ENCODE results near the gene SMOC1.
"Not testable (repeated sequence)": the region's sequence is repeated elsewhere in the genome, so short reads cannot be mapped to it uniquely, and the experiment has no call there.

Gene SMOC1

GRCh38 chr14:69901113-69901951 is 22.1 kb downstream of the SMOC1 start:
- no peak for DNase-seq

GRCh38 chr14:69903046-69903445 is 23.8 kb downstream of the SMOC1 start:
- not testable (repeated sequence) for DNase-seq

DNA sequence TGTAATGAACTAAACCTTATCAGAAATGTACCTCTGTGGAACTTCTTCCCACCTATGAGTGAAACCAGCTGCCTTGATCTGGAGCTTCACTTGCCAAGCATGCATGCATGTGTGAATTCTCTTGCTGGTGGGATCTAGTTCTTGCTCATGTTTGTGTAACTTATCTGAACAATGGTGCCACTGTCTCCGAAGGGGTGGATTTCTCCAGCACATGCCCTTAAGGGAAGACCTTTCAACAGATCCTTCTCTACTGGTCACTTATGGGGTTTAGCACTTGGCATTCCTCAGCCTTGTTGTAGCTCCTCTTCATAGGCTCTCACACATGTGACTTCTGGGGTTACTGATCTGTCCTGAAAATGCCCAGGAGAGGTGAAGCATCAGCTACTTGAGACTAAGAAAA is 25.0 kb downstream of the SMOC1 start:
- no peak for DNase-seq

DNA sequence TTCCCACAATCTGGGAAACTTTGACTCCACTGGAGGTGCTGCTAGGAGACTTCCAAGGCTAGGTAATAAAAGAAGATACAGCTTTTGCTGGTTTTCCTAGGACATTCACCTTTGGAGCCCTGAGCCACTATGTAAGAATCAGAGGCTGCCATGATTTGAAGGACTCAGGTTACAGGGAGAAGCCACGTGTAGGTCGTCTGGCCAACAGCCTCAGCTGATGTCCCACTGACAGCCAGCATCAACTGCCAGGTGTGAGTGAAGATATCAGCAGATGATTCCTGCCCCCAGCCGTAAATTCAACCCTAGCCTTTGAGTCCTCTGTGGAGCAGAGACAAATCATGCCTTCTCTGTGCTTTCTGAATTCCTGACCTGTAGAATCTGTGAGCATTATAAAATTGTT is 27.0 kb downstream of the SMOC1 start:
- DNase-seq: no peak

GRCh38 chr14:69909826-69910550 is 30.8 kb downstream of the SMOC1 start:
- DNase-seq: no peak

DNA sequence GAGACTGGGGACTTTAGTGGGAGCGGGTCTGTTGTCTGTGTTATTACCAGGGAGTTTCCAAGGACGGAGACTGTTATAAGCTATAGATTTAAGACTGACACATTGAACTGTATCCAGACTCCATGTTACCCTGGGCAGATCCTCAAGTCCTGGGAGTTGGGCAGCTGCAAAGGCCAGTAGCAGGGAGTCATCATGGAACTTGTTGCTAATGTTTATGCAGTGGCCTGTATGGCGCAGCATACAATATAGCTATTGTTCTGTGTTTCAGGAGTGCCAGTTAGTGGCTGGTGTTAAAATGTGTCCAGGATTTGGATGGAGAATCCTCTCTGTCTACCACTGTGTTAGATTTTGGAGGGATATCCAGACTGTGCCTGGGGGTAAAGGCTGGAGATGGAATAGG is 31.7 kb downstream of the SMOC1 start:
- no peak for DNase-seq

DNA sequence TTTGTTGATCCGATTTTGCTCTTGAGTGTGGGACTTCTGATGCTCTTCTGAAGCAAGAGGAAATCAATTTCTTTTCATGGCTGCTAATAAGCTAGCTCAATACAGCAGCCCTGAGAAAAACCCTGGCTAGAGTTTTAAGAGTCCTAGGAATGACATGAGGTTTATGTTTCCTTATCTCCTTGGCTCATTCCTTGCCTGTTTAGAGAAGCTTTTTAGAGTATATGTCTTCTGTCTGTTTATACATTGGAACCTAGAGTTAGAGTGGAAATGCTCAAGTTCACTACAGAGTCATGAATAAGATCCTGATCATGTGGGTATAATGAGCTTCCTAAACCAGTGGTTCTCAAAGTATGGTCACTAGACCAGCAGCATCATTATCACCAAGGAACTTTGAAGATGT is 34.5 kb downstream of the SMOC1 start:
- no peak for DNase-seq

GRCh38 chr14:69916396-69916795 is 37.2 kb downstream of the SMOC1 start:
- no peak for DNase-seq

- DNase-seq: no peak
These were observed 38.1 kb downstream of the SMOC1 start for GRCh38 chr14:69917287-69917686.

- DNase-seq: no peak
These were observed 40.6 kb downstream of the SMOC1 start for GRCh38 chr14:69919815-69920214.

DNA sequence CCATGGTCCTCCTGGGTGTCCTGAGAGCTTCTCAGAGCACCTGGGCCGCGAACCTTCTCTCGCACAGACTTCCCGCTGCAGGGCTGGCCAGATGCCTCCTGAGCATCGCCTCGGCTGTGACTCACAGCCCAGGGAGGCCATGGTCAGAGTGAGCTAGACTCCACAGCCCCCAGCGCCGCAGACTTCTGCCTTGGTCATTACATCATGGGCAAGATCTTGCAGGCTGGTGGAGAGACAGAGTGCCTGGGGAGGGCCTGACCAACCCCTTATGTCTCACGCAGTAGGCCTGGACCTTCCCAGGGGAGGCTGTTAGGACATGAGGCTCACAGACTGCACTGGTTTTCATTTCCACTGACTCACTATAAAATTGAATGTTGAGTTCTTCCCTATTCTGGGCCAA is 41.8 kb downstream of the SMOC1 start:
- DNase-seq: no peak

- DNase-seq: no peak
These were observed 43.0 kb downstream of the SMOC1 start for GRCh38 chr14:69922198-69922597.

DNA sequence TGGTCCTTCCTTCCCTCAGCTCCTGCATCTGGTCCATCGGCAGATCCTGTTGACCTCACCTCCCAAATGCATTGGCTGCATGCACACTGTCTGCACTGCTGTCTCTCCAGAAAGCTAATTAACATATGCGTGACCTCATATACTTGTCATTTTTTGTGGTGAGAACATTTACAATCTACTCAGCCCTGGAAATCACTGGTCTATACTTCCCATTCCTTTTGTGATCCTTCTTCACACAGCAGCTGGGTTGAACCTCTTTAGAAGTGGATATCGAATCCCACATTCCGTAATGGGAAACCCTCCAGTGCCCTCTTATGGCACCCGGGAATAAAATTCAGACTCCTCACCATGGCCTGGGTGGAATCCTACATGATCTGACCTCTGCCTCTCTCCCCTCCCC is 45.0 kb downstream of the SMOC1 start:
- DNase-seq: no peak

DNA sequence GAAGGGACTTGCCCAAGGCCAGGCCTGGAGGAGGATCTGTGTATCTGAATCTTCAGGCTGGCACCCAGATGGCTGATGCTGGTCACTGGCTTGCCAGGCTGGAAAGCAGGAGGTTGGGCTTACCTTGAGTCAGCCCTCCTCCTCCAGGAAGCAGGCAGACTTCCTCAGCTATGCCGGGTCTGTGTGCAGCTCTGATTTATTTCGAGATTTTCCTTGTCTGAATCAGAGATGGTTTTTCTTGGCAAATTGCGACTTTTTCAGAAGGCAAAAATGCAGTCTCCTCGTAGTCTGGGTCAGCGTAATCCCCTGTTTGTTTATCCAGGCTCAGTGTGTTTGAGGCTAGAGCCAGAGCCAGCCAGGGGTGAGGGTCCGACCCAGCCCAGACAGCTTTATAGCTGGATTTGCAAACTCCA is 48.9 kb downstream of the SMOC1 start:
- no peak for DNase-seq

- no peak for DNase-seq
These were observed 51.7 kb downstream of the SMOC1 start for GRCh38 chr14:69930780-69931379.

DNA sequence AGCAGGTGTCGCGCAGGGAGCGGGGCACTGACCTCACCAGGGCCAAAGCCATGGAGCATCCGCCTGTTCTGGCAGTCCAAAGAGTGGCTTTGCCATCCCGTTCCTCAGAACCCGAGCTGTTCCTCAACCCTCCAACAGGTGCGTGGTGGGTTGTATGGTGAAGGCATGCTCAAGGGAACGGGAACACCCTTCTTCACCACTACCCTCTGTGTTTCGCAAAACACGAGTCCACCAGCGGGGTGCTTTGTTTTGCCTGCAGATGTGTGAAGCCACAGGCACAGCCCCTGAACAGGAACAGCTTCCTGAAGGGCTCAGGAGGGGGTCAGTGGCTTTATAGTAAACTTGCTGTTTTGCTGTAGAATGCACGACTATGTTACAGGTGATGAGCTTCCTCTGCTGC is 52.7 kb downstream of the SMOC1 start:
- no peak for DNase-seq

GRCh38 chr14:69932391-69932790 is 53.2 kb downstream of the SMOC1 start:
- DNase-seq: no peak

GRCh38 chr14:69933623-69934275 is 54.5 kb downstream of the SMOC1 start:
- no peak for DNase-seq

DNA sequence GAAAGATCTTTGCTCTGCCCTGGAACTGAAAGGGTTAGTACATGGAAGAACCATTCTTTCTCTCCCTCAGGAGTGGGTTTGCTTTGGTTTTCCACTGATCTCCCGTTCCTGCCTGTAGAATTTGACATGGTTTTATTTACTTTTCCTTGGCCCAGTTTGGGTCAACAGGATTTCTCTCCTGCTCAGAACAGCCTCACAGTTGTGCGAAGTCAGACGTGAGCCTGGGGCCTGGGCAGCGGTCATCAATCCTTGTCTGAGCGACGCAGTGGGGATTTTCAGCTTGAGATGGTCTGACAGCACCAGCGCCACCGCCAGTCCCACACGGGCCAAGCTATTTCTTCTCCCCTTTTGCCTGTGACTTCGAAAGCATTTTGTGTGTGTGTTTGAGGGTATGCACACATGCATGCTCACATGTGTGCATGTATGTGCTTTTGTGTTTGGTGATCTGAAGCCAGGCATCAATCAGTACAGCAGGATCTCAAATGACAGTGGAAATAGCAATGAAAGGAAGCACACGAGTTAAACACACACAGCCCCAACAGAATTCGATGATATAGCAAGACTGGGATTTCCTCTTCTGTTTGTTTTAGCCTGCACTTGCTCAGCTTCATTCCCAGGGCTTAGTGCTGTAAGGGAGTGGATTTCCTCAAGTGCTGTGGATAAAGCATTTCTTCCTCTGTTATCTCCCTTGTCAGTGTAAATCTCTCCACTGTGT is 58.3 kb downstream of the SMOC1 start:
- no peak for DNase-seq

- DNase-seq: no peak
These were observed 59.5 kb downstream of the SMOC1 start for GRCh38 chr14:69938751-69939150.

GRCh38 chr14:69941768-69942742 is 62.8 kb downstream of the SMOC1 start:
- no peak for DNase-seq

Measured in cortex of kidney (tissue), 1 donor.